Neural crest cell (in vitro differentiated cells): Measurements from ENCODE around the gene KCNJ4. TPM values are rescaled to one million over a fixed set of nuclear protein-coding genes. Genes with fewer than 3 reads are reported as not detected.
A peak's percentile ranks its signal among the peaks of the same experiment; 100 is the strongest.

Source experiments
- DNase-seq: peaks from one replicate; pipeline ENCODE4 v3.0.0; 2021; ENCODE audit warnings: low read depth, mixed read lengths, low spot score
- H3K27ac Mint-ChIP-seq: one replicate; pipeline ENCODE4 v1.8.0; 2021; ENCODE audit warnings: mild to moderate bottlenecking, mixed read lengths; ENCODE audit not compliant: unreplicated experiment
- H3K27me3 Mint-ChIP-seq: 2 replicates; pipeline ENCODE4 v1.8.0; 2021; ENCODE audit warnings: low read depth, mild to moderate bottlenecking, mixed read lengths
- H3K36me3 Mint-ChIP-seq: 2 replicates; pipeline ENCODE4 v1.8.0; 2021; ENCODE audit warnings: low read depth, mild to moderate bottlenecking, mixed read lengths
- H3K4me1 Mint-ChIP-seq: 2 replicates; pipeline ENCODE4 v1.8.0; 2021; ENCODE audit warnings: mixed read lengths
- H3K4me3 Mint-ChIP-seq: one replicate; pipeline ENCODE4 v1.8.0; 2021; ENCODE audit warnings: mild to moderate bottlenecking, mixed read lengths
- H3K9me3 Mint-ChIP-seq: 2 replicates; pipeline ENCODE4 v1.8.0; 2021; ENCODE audit warnings: mixed read lengths
- CTCF ChIP-seq: fragments of 200-600 bp; sonication (generic); conservative IDR thresholded peaks from 2 replicates; pipeline ENCODE4 v1.5.0; 2021; ENCODE audit warnings: antibody characterized with exemption, mild to moderate bottlenecking
- total RNA-seq: library from RNA; stranded (reverse); gene quantifications from 2 replicates; pipeline ENCODE4 v1.2.1, GENCODE V29; 2021

KCNJ4 gene
- total RNA-seq, 1 donor from 2014 or later, result 4.4 TPM

DNA sequence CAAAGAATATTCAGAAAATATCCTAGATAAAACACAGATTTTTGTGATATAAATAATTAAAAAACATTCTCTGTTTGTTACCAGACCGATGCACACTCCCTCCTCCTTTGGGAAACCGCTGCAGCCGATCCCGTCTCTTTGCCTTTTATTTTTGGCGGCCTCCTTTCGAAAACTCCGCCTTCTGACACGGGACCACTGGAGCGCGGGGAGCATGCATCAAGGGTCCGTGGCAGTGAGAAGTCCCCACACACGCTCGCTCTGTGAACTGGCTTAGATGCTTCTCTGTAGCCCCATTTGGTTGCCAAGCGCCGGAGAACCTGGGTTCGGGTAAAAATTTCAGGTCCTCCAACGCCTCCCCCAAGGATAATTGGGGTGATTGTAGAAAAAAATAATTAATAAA is 34.1 kb upstream of the KCNJ4 start:
- H3K9me3 Mint-ChIP-seq, result no peaks in the 10 kb centered on the region
- TF ChIP-seq CTCF, result no peak

GRCh38 chr22:38487946-38488345 is 32.9 kb upstream of the KCNJ4 start:
- DNase-seq, result no peak
- peaks cover 13% of the 10 kb centered on the region for H3K4me1 Mint-ChIP-seq
- peaks cover 48% of the 10 kb centered on the region for H3K36me3 Mint-ChIP-seq
- no peak overlapping the region for H3K27ac Mint-ChIP-seq
- no peaks in the 10 kb centered on the region for H3K27me3 Mint-ChIP-seq
- TF ChIP-seq CTCF, result no peak
- H3K9me3 Mint-ChIP-seq, result no peaks in the 10 kb centered on the region
- H3K4me3 Mint-ChIP-seq, result no peak overlapping the region

More for the DNA sequence above, 34.1 kb upstream of the KCNJ4 start:
- peaks cover 13% of the 10 kb centered on the region for H3K4me1 Mint-ChIP-seq
- H3K36me3 Mint-ChIP-seq, result peaks cover 47% of the 10 kb centered on the region
- H3K27ac Mint-ChIP-seq, result no peak overlapping the region
- H3K27me3 Mint-ChIP-seq, result no peaks in the 10 kb centered on the region
- H3K4me3 Mint-ChIP-seq, result no peak overlapping the region
- DNase-seq, result no peak

GRCh38 chr22:38485783-38486182 is 30.8 kb upstream of the KCNJ4 start:
- Mint-ChIP-seq H3K27me3 (no peaks in the 10 kb centered on the region), H3K27ac (no peak overlapping the region), H3K4me1 (peaks cover 12% of the 10 kb centered on the region), H3K4me3 (peak overlapping the region; percentile 23), H3K9me3 (no peaks in the 10 kb centered on the region), H3K36me3 (peaks cover 62% of the 10 kb centered on the region)
- no peak for DNase-seq
- TF ChIP-seq CTCF, result no peak

DNA sequence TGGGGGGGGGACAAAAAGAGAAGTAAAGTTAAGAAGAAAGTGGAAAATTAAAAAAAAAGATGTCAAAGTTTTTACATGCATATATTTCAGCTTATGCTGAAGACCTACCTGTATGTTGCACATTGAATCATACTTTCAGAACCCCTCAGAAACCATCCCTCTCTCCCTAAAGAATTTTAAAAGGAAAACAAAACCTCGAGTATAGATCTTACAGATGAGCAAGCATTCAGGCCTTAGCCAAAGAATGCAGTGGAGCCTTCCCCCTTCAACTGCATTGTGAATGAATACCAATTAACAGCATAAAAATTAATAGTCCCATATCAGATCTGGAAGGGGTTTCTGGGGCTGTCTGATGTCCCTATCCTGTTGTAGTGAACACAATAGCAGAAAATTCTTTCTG is 29.2 kb upstream of the KCNJ4 start:
- no peak overlapping the region for H3K4me3 Mint-ChIP-seq
- peaks cover 12% of the 10 kb centered on the region for H3K4me1 Mint-ChIP-seq
- H3K9me3 Mint-ChIP-seq, result no peaks in the 10 kb centered on the region
- no peak for DNase-seq
- H3K27ac Mint-ChIP-seq, result no peak overlapping the region
- no peaks in the 10 kb centered on the region for H3K27me3 Mint-ChIP-seq
- TF ChIP-seq CTCF, result no peak
- peaks cover 58% of the 10 kb centered on the region for H3K36me3 Mint-ChIP-seq

- H3K36me3 Mint-ChIP-seq, result peaks cover 54% of the 10 kb centered on the region
- TF ChIP-seq CTCF, result no peak
- H3K4me3 Mint-ChIP-seq, result no peak overlapping the region
- no peak overlapping the region for H3K27ac Mint-ChIP-seq
- peaks cover 21% of the 10 kb centered on the region for H3K4me1 Mint-ChIP-seq
- H3K9me3 Mint-ChIP-seq, result no peaks in the 10 kb centered on the region
- H3K27me3 Mint-ChIP-seq, result no peaks in the 10 kb centered on the region
- DNase-seq, result no peak
Observed at GRCh38 chr22:38482662-38483308, 27.8 kb upstream of the KCNJ4 start.
